Measurements from ENCODE around the gene HSPA2.

DNA sequence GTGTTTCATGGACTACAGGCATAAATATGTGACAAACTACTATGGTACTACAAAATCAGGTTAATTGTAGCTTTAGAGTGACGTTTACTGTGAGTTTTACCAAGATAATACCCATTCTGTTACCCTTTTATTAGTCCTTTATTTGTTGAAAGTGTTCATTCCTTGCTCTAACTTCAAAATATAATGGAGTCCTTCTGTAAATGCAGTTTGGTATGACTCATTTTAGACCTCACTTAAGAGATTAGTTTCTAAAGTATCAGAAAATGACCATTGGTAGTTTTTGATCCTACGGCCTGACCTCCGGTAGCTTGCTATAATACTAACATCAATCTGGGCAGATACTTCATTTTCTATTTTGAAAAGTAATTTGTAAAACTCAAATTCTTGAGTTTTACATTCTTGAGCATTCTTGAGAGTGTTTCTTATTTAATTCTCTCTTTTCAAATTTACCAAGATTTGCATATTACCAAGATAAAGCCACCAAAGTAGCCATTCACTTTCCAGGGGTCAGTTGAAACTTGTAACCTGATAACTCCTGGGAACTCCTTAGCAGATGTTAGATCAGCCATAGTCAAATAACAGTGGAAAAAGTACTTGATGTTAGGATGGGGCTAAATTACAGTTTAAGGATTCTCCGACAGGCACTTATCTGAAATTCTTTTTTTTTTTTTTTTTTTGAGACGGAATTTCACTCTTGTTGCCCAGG lies 4.2 kb downstream of the HSPA2 start:
- no peak for TF ChIP-seq EZH2 (IDR thresholded peaks at IDR 0.05; ENCODE audit: low read length, unreplicated experiment)
- TF ChIP-seq, protein P1, sequence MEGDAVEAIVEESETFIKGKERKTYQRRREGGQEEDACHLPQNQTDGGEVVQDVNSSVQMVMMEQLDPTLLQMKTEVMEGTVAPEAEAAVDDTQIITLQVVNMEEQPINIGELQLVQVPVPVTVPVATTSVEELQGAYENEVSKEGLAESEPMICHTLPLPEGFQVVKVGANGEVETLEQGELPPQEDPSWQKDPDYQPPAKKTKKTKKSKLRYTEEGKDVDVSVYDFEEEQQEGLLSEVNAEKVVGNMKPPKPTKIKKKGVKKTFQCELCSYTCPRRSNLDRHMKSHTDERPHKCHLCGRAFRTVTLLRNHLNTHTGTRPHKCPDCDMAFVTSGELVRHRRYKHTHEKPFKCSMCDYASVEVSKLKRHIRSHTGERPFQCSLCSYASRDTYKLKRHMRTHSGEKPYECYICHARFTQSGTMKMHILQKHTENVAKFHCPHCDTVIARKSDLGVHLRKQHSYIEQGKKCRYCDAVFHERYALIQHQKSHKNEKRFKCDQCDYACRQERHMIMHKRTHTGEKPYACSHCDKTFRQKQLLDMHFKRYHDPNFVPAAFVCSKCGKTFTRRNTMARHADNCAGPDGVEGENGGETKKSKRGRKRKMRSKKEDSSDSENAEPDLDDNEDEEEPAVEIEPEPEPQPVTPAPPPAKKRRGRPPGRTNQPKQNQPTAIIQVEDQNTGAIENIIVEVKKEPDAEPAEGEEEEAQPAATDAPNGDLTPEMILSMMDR (conservative IDR thresholded peaks at IDR 0.05; ENCODE audit: low read depth, low read length) = no peak

All from PC-3 (cell line).